WTC11 (cell line): ENCODE results near the gene SRPRB. TPM values are rescaled to one million over a fixed set of nuclear protein-coding genes. Genes with fewer than 3 reads are reported as not detected.

Experiments used
- ATAC-seq: fragments of 200-7000 bp; cut with Tn5 transposase; 2 replicates; pipeline ENCODE4 v1.10.0; 2021; ENCODE audit warnings: mild to moderate bottlenecking, moderate library complexity
- CTCF ChIA-PET: fragments of 300-600 bp; sonication (Branson Sonifier 250); formaldehyde crosslinking; loops from one replicate; lab custom pipeline; 2021; ENCODE audit warnings: antibody characterized with exemption; lab: Charles Lee
- POLR2A ChIA-PET: fragments of 350-600 bp; sonication (Branson Sonifier 250); formaldehyde crosslinking; loops from one replicate; lab custom pipeline; 2021; ENCODE audit warnings: antibody characterized with exemption; lab: Charles Lee
- DNase-seq: peaks from one replicate; pipeline ENCODE4 v3.0.0; 2021; ENCODE audit warnings: low spot score
- H3K27ac Mint-ChIP-seq: 2 replicates; pipeline ENCODE4 v1.8.0; 2021; ENCODE audit warnings: mixed read lengths
- H3K27me3 Mint-ChIP-seq: 2 replicates; pipeline ENCODE4 v1.8.0; 2021; ENCODE audit warnings: low read depth, mild to moderate bottlenecking, moderate library complexity, mixed read lengths
- H3K36me3 Mint-ChIP-seq: 2 replicates; pipeline ENCODE4 v1.8.0; 2021; ENCODE audit warnings: mixed read lengths
- H3K4me1 Mint-ChIP-seq: 2 replicates; pipeline ENCODE4 v1.8.0; 2022; ENCODE audit warnings: mixed read lengths
- H3K4me3 Mint-ChIP-seq: 2 replicates; pipeline ENCODE4 v1.8.0; 2021; ENCODE audit warnings: mild to moderate bottlenecking, moderate library complexity, mixed read lengths
- H3K9me3 Mint-ChIP-seq: 2 replicates; pipeline ENCODE4 v1.8.0; 2021; ENCODE audit warnings: mixed read lengths
- AR ChIP-seq: fragments of 250-450 bp; sonication (Bioruptor Pico); IDR thresholded peaks from 2 replicates; pipeline ENCODE4 v1.9.0; 2021; ENCODE audit warnings: mild to moderate bottlenecking
- ATF1 ChIP-seq: sonication (generic); formaldehyde crosslinking; IDR thresholded peaks from 2 replicates; pipeline ENCODE4 v1.8.1; 2023; ENCODE audit warnings: mild to moderate bottlenecking, moderate library complexity, missing genetic modification reagents
- ATF3 ChIP-seq: sonication (generic); formaldehyde crosslinking; conservative IDR thresholded peaks from 2 replicates; pipeline ENCODE4 v1.8.1; 2022; ENCODE audit warnings: mild to moderate bottlenecking, missing genetic modification reagents
- CBFB ChIP-seq: sonication (generic); formaldehyde crosslinking; IDR thresholded peaks from 2 replicates; pipeline ENCODE4 v1.8.1; 2022; ENCODE audit warnings: mild to moderate bottlenecking, low read depth, missing genetic modification reagents
- CREB1 ChIP-seq: sonication (generic); formaldehyde crosslinking; IDR thresholded peaks from 2 replicates; pipeline ENCODE4 v1.8.0; 2023; ENCODE audit warnings: mild to moderate bottlenecking, missing genetic modification reagents
- ETV6 ChIP-seq: sonication (generic); formaldehyde crosslinking; IDR thresholded peaks from 2 replicates; pipeline ENCODE4 v1.8.1; 2022; ENCODE audit warnings: mild to moderate bottlenecking, missing genetic modification reagents
- HMGA2 ChIP-seq: fragments of 250-450 bp; sonication (Bioruptor Pico); IDR thresholded peaks from 2 replicates; pipeline ENCODE4 v1.4.0; 2021; ENCODE audit warnings: mild to moderate bottlenecking, moderate library complexity
- KAT7 ChIP-seq: sonication (generic); formaldehyde crosslinking; IDR thresholded peaks from 2 replicates; pipeline ENCODE4 v1.8.1; 2023; ENCODE audit warnings: missing genetic modification reagents, mild to moderate bottlenecking, borderline replicate concordance
- NFATC4 ChIP-seq: fragments of 250-450 bp; sonication (Bioruptor Pico); IDR thresholded peaks from 2 replicates; pipeline ENCODE4 v1.9.0; 2021; ENCODE audit warnings: mild to moderate bottlenecking
- NFYB ChIP-seq: sonication (generic); formaldehyde crosslinking; conservative IDR thresholded peaks from 2 replicates; pipeline ENCODE4 v1.8.0; 2022; ENCODE audit warnings: low read depth, missing genetic modification reagents
- NR3C1 ChIP-seq: sonication (generic); formaldehyde crosslinking; conservative IDR thresholded peaks from 2 replicates; pipeline ENCODE4 v1.8.1; 2023; ENCODE audit warnings: low read depth, mild to moderate bottlenecking, missing genetic modification reagents
- RELA ChIP-seq: sonication (generic); formaldehyde crosslinking; IDR thresholded peaks from 2 replicates; pipeline ENCODE4 v1.8.1; 2022; ENCODE audit warnings: missing genetic modification reagents, mild to moderate bottlenecking, borderline replicate concordance
- TEAD4 ChIP-seq: sonication (generic); formaldehyde crosslinking; IDR thresholded peaks from 2 replicates; pipeline ENCODE4 v1.8.0; 2022; ENCODE audit warnings: mild to moderate bottlenecking, missing genetic modification reagents
- ZNF219 ChIP-seq: sonication (generic); formaldehyde crosslinking; IDR thresholded peaks from 2 replicates; pipeline ENCODE4 v1.8.0; 2023; ENCODE audit warnings: missing genetic modification reagents, mild to moderate bottlenecking, borderline replicate concordance
- ZNF232 ChIP-seq: sonication (generic); formaldehyde crosslinking; IDR thresholded peaks from 2 replicates; pipeline ENCODE4 v1.8.0; 2022; ENCODE audit warnings: mild to moderate bottlenecking, missing genetic modification reagents
- ZNF416 ChIP-seq: fragments of 250-450 bp; sonication (Bioruptor Pico); IDR thresholded peaks from 2 replicates; pipeline ENCODE4 v1.9.0; 2021; ENCODE audit warnings: mild to moderate bottlenecking, inconsistent platforms
- total RNA-seq: library from RNA; stranded (reverse); gene quantifications from 3 replicates; pipeline ENCODE4 v1.2.3, GENCODE V29; 2021
- TF ChIP-seq, protein P1 (sequence below): sonication (generic); formaldehyde crosslinking; IDR thresholded peaks from 2 replicates; pipeline ENCODE4 v1.8.1; 2023; ENCODE audit warnings: mild to moderate bottlenecking, missing genetic modification reagents, borderline replicate concordance
- TF ChIP-seq, protein P2 (sequence below): fragments of 250-450 bp; sonication (Bioruptor Pico); IDR thresholded peaks from 2 replicates; pipeline ENCODE4 v1.8.0; 2021; ENCODE audit warnings: mild to moderate bottlenecking
- TF ChIP-seq, protein P3 (sequence below): sonication (generic); formaldehyde crosslinking; IDR thresholded peaks from 2 replicates; pipeline ENCODE4 v1.8.0; 2023; ENCODE audit warnings: missing genetic modification reagents
- TF ChIP-seq, protein P4 (sequence below): sonication (generic); formaldehyde crosslinking; IDR thresholded peaks from 2 replicates; pipeline ENCODE4 v1.8.1; 2023; ENCODE audit warnings: mild to moderate bottlenecking, missing genetic modification reagents, moderate library complexity
- TF ChIP-seq, protein P5 (sequence below): fragments of 250-450 bp; sonication (Bioruptor Pico); conservative IDR thresholded peaks from 2 replicates; pipeline ENCODE4 v1.9.0; 2021; ENCODE audit warnings: mild to moderate bottlenecking

SRPRB gene
- total RNA-seq, 1 experiment from 2014 or later = 40.9 TPM

DNA sequence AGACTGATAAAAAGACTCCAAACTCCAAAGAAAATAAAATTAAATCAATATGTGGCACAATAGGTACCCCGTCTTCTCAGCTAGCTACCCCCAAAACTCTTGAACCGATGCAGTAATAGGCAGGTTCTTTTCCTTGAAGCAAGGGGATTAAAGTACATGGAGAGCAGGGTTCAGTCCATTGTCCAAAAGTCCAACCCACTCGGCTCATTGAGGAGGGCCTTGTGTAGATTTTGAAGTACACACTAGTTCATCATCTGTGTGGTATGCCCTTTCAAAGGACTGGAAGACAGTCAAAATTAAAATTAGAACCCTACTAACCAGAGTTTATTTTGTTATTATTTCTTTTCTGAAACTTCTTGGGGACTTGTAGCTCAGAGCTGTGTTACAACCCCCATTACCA, 36.1 kb upstream of the SRPRB start (continued):
- TF ChIP-seq, protein P1, sequence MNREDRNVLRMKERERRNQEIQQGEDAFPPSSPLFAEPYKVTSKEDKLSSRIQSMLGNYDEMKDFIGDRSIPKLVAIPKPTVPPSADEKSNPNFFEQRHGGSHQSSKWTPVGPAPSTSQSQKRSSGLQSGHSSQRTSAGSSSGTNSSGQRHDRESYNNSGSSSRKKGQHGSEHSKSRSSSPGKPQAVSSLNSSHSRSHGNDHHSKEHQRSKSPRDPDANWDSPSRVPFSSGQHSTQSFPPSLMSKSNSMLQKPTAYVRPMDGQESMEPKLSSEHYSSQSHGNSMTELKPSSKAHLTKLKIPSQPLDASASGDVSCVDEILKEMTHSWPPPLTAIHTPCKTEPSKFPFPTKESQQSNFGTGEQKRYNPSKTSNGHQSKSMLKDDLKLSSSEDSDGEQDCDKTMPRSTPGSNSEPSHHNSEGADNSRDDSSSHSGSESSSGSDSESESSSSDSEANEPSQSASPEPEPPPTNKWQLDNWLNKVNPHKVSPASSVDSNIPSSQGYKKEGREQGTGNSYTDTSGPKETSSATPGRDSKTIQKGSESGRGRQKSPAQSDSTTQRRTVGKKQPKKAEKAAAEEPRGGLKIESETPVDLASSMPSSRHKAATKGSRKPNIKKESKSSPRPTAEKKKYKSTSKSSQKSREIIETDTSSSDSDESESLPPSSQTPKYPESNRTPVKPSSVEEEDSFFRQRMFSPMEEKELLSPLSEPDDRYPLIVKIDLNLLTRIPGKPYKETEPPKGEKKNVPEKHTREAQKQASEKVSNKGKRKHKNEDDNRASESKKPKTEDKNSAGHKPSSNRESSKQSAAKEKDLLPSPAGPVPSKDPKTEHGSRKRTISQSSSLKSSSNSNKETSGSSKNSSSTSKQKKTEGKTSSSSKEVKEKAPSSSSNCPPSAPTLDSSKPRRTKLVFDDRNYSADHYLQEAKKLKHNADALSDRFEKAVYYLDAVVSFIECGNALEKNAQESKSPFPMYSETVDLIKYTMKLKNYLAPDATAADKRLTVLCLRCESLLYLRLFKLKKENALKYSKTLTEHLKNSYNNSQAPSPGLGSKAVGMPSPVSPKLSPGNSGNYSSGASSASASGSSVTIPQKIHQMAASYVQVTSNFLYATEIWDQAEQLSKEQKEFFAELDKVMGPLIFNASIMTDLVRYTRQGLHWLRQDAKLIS (CRISPR knock-in tag) = no peak
- TF ChIP-seq ATF3 (no peak), KAT7 (CRISPR knock-in tag) (no peak), RELA (CRISPR knock-in tag) (no peak)
- TF ChIP-seq, protein P2, sequence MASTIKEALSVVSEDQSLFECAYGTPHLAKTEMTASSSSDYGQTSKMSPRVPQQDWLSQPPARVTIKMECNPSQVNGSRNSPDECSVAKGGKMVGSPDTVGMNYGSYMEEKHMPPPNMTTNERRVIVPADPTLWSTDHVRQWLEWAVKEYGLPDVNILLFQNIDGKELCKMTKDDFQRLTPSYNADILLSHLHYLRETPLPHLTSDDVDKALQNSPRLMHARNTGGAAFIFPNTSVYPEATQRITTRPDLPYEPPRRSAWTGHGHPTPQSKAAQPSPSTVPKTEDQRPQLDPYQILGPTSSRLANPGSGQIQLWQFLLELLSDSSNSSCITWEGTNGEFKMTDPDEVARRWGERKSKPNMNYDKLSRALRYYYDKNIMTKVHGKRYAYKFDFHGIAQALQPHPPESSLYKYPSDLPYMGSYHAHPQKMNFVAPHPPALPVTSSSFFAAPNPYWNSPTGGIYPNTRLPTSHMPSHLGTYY (CRISPR knock-in tag) = no peak

DNA sequence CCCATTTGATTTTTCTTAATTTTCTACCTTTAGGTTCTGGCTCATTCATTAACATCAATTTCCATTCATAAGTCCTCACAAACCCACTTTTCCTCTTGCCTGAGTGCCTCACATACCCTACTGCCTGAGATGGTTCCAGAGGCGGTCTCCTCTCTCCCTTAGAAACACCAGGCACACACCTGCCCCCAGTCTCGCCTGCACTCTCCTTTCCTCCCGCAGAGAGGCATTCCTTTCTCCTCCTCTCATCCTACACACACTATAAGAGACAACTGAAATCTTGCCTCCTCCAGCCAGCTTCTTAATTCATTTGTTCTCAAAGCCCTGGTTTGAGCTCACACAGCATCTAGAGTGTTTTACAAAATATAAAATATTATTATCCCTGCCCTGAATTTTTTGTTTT, 31.9 kb upstream of the SRPRB start:
- Mint-ChIP-seq H3K4me3 (no peak overlapping the region), H3K4me1 (peaks cover 9% of the 10 kb centered on the region), H3K27me3 (no peaks in the 10 kb centered on the region; the same call in 1 of the 2 replicates), H3K27ac (no peak overlapping the region), H3K9me3 (peaks cover 8% of the 10 kb centered on the region; the same call in 1 of the 2 replicates), H3K36me3 (no peaks in the 10 kb centered on the region)
- ATAC-seq (no peak), DNase-seq (no peak)
- POLR2A ChIA-PET = no interaction called here
- TF ChIP-seq NR3C1 (CRISPR knock-in tag) = no peak
- no peak for TF ChIP-seq TEAD4
- TF ChIP-seq, protein P3, sequence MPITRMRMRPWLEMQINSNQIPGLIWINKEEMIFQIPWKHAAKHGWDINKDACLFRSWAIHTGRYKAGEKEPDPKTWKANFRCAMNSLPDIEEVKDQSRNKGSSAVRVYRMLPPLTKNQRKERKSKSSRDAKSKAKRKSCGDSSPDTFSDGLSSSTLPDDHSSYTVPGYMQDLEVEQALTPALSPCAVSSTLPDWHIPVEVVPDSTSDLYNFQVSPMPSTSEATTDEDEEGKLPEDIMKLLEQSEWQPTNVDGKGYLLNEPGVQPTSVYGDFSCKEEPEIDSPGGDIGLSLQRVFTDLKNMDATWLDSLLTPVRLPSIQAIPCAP (CRISPR knock-in tag) = no peak
- CTCF ChIA-PET = no interaction called here

DNA sequence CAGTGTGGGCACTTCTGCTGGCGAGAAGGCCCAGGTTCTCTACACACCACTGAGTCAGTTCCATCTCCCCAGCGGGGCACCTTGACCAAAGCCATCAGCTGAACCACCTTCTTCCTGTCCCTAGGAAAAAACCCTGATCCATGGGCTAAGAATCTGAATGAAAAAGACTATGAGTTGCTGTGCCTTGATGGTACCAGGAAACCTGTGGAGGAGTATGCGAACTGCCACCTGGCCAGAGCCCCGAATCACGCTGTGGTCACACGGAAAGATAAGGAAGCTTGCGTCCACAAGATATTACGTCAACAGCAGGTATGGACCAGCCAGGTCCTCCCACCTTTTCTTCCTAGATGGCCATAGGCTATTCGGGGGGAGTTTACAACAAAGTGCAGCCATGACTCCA, 30.3 kb upstream of the SRPRB start:
- ATAC-seq = no peak
- POLR2A ChIA-PET = no interaction called here
- Mint-ChIP-seq H3K36me3 (no peaks in the 10 kb centered on the region), H3K27me3 (no peaks in the 10 kb centered on the region; the same call in 1 of the 2 replicates), H3K4me3 (no peak overlapping the region), H3K4me1 (peaks cover 11% of the 10 kb centered on the region), H3K27ac (no peak overlapping the region), H3K9me3 (peaks cover 8% of the 10 kb centered on the region; the same call in 1 of the 2 replicates)
- DNase-seq = no peak
- CTCF ChIA-PET = no interaction called here
- TF ChIP-seq AR (CRISPR knock-in tag) (no peak), NFYB (CRISPR knock-in tag) (no peak), ZNF416 (CRISPR knock-in tag) (no peak), HMGA2 (CRISPR knock-in tag) (no peak), CBFB (no peak), ETV6 (no peak), NFATC4 (CRISPR knock-in tag) (no peak), ZNF232 (CRISPR knock-in tag) (no peak), CREB1 (CRISPR knock-in tag) (no peak), ATF3 (no peak), ATF1 (CRISPR knock-in tag) (no peak), ZNF219 (CRISPR knock-in tag) (no peak)
- TF ChIP-seq, protein P4, sequence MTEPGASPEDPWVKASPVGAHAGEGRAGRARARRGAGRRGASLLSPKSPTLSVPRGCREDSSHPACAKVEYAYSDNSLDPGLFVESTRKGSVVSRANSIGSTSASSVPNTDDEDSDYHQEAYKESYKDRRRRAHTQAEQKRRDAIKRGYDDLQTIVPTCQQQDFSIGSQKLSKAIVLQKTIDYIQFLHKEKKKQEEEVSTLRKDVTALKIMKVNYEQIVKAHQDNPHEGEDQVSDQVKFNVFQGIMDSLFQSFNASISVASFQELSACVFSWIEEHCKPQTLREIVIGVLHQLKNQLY (CRISPR knock-in tag) = no peak
- TF ChIP-seq, protein P5, sequence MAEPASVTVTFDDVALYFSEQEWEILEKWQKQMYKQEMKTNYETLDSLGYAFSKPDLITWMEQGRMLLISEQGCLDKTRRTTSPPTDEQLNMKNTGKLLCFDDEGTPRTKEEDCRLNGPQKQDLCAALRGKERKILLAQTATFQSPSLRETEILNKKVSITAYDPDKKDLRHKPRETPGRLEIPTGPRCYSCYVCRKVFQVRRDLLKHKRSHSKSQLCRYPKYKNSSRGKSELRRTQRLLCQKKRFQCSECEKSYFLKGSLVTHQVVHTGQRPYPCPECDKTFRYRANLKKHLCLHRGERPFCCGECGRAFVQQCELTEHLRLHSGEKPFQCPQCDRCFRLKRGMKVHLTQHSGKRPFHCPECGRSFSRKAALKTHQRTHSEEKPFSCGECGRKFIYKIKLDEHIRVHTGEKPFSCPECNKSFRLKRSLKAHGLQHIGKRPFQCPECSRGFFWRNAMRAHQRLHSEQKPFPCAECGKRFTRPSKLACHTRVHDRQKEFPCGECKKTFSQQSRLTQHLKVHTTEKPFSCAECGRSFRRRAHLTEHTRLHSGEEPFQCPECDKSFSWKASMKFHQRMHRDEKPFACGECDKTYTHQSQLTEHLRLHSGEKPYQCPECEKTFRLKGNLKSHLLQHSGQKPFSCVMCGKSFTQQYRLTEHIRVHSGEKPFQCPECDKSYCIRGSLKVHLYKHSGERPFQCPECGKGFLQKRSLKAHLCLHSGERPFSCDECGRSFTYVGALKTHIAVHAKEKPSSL (CRISPR knock-in tag) = no peak
